ENCODE results near the gene MRPS27. TPM values are rescaled to one million over a fixed set of nuclear protein-coding genes. Genes with fewer than 3 reads are reported as not detected.

The MRPS27 gene
- total RNA-seq, 4 donors from 2014 or later = 20.8 to 39.6 (median 24.7) TPM

- H3K27ac ChIP-seq = peak overlapping the region in 2 of 4 donors; percentile 1 to 25
- H3K27me3 ChIP-seq = no peaks in the 10 kb centered on the region
- DNase-seq = no peak
- no peaks in the 10 kb centered on the region for H3K9me3 ChIP-seq
- no peak for TF ChIP-seq POLR2A (IDR thresholded peaks at IDR 0.05)
- no peak for TF ChIP-seq CTCF (IDR thresholded peaks at IDR 0.05)
- H3K36me3 ChIP-seq = no peaks in the 10 kb centered on the region
- no peak overlapping the region for H3K4me3 ChIP-seq
- peaks cover 0 to 11% (median 0%) of the 10 kb centered on the region in 4 donors for H3K4me1 ChIP-seq
Measured at GRCh38 chr5:72246954-72247442, 73.0 kb downstream of the MRPS27 start.

- Histone ChIP-seq H3K4me1 (peaks cover 0 to 11% (median 0%) of the 10 kb centered on the region in 4 donors), H3K9me3 (no peaks in the 10 kb centered on the region), H3K4me3 (no peak overlapping the region), H3K27me3 (no peaks in the 10 kb centered on the region), H3K27ac (peak overlapping the region in 2 of 4 donors; percentile 1 to 25), H3K36me3 (no peaks in the 10 kb centered on the region)
- TF ChIP-seq POLR2A (IDR thresholded peaks at IDR 0.05) (no peak), CTCF (IDR thresholded peaks at IDR 0.05) (peak in 1 of 6 experiments; percentile 25)
- DNase-seq = no peak
Measured at GRCh38 chr5:72245951-72246532, 74.0 kb downstream of the MRPS27 start.

- Histone ChIP-seq H3K4me1 (peaks cover 0 to 11% (median 0%) of the 10 kb centered on the region in 4 donors), H3K36me3 (no peaks in the 10 kb centered on the region), H3K27ac (peak overlapping the region in 1 of 4 donors; percentile 25), H3K9me3 (no peaks in the 10 kb centered on the region), H3K4me3 (no peak overlapping the region), H3K27me3 (no peaks in the 10 kb centered on the region)
- TF ChIP-seq CTCF (IDR thresholded peaks at IDR 0.05) (no peak), POLR2A (IDR thresholded peaks at IDR 0.05) (no peak)
- no peak for DNase-seq
Measured at GRCh38 chr5:72245546-72245945, 74.5 kb downstream of the MRPS27 start.

- peak in 3 of 6 experiments; percentile 10 to 24 (median 22) for TF ChIP-seq CTCF (IDR thresholded peaks at IDR 0.05)
- TF ChIP-seq POLR2A (IDR thresholded peaks at IDR 0.05) = no peak
- Histone ChIP-seq H3K36me3 (no peaks in the 10 kb centered on the region), H3K27ac (peak overlapping the region in 1 of 4 donors; percentile 1), H3K27me3 (no peaks in the 10 kb centered on the region), H3K9me3 (no peaks in the 10 kb centered on the region), H3K4me1 (peaks cover 0 to 11% (median 0%) of the 10 kb centered on the region in 4 donors), H3K4me3 (no peak overlapping the region)
- DNase-seq = no peak
Measured at GRCh38 chr5:72244862-72245371, 75.1 kb downstream of the MRPS27 start.

GRCh38 chr5:72243706-72244105, 76.3 kb downstream of the MRPS27 start:
- Histone ChIP-seq H3K4me3 (no peak overlapping the region), H3K27ac (no peak overlapping the region), H3K27me3 (no peaks in the 10 kb centered on the region), H3K9me3 (no peaks in the 10 kb centered on the region), H3K36me3 (no peaks in the 10 kb centered on the region), H3K4me1 (peaks cover 0 to 11% (median 0%) of the 10 kb centered on the region in 4 donors)
- TF ChIP-seq POLR2A (IDR thresholded peaks at IDR 0.05) = no peak
- TF ChIP-seq CTCF (IDR thresholded peaks at IDR 0.05) = no peak
- no peak for DNase-seq

Measured in Peyer's patch (tissue), 4 donors.